A549 treated with ZK216348 at 1 μM for 4 hours (cell line): ENCODE data around the gene RAP2A. TPM values are rescaled to one million over a fixed set of nuclear protein-coding genes. Genes with fewer than 3 reads are reported as not detected.

Source experiments
- total RNA-seq: library from RNA; stranded (reverse); fragments of 200-300 nt; extraction: Qiagen RNA extraction; gene quantifications from 5 replicates; pipeline ENCODE4 v1.2.3, GENCODE V29; 2022; ENCODE audit warnings: low read depth

The RAP2A gene
- 3.4 to 6.7 TPM (median 6.3 TPM) in 5 replicates for total RNA-seq

GRCh38 chr13:97433727-97434396, at the start of gene RAP2A:
Gene RAP2A, plus strand, starts transcription at chr13:97434169. Its CDS starts 302 bp downstream, at chr13:97434471.

Other genes with a start within 250 kb of the RAP2A start
- gene MBNL2, start 211.8 kb upstream of the RAP2A start, total RNA-seq, result 5.1 to 13.8 TPM (median 10.7 TPM) in 5 replicates